ENCODE measurements around the gene OR7C1. TPM values are rescaled to one million over a fixed set of nuclear protein-coding genes. Genes with fewer than 3 reads are reported as not detected.

Gene OR7C1
- total RNA-seq, 4 donors from 2014 or later = 0.06 TPM; not detected in 2

- Histone ChIP-seq H3K27me3 (peaks cover 0 to 64% (median 0%) of the 10 kb centered on the region in 4 donors), H3K4me1 (peaks cover 0 to under 1% (median 0%) of the 10 kb centered on the region in 4 donors), H3K4me3 (no peak overlapping the region), H3K36me3 (no peaks in the 10 kb centered on the region), H3K9me3 (no peaks in the 10 kb centered on the region), H3K27ac (replicated peaks in 1 of 4) (no peak overlapping the region)
- DNase-seq (ENCODE audit: extremely low spot score) = no peak
- intact Hi-C loops (cut with DNase I) = no loop called here
- WGBS = 74% methylated on average over 11 of the region's 11 CpGs
- TF ChIP-seq POLR2A (IDR thresholded peaks at IDR 0.05; ENCODE audit: low read depth) (no peak), POLR2AphosphoS5 (IDR thresholded peaks at IDR 0.05) (no peak), EP300 (IDR thresholded peaks at IDR 0.05) (no peak), CTCF (IDR thresholded peaks at IDR 0.05) (no peak)
These were observed 63.8 kb downstream of the OR7C1 start for GRCh38 chr19:14770944-14771839.

GRCh38 chr19:14770136-14770535, 64.8 kb downstream of the OR7C1 start:
- Histone ChIP-seq H3K9me3 (no peaks in the 10 kb centered on the region), H3K27me3 (peaks cover 0 to 54% (median 0%) of the 10 kb centered on the region in 4 donors), H3K27ac (replicated peaks in 1 of 4) (no peak overlapping the region), H3K4me3 (no peak overlapping the region), H3K4me1 (no peaks in the 10 kb centered on the region), H3K36me3 (no peaks in the 10 kb centered on the region)
- intact Hi-C loops (cut with DNase I) = no loop called here
- no peak for DNase-seq (ENCODE audit: extremely low spot score)
- TF ChIP-seq EP300 (IDR thresholded peaks at IDR 0.05) = no peak
- TF ChIP-seq CTCF (IDR thresholded peaks at IDR 0.05) = no peak
- TF ChIP-seq POLR2A (IDR thresholded peaks at IDR 0.05; ENCODE audit: low read depth) = no peak
- no peak for TF ChIP-seq POLR2AphosphoS5 (IDR thresholded peaks at IDR 0.05)
- WGBS = 83% methylated on average over 3 of the region's 5 CpGs

GRCh38 chr19:14769201-14769600, 65.8 kb downstream of the OR7C1 start:
- TF ChIP-seq EP300 (IDR thresholded peaks at IDR 0.05) (no peak), POLR2A (IDR thresholded peaks at IDR 0.05; ENCODE audit: low read depth) (no peak), POLR2AphosphoS5 (IDR thresholded peaks at IDR 0.05) (no peak), CTCF (IDR thresholded peaks at IDR 0.05) (no peak)
- no peaks in the 10 kb centered on the region for H3K9me3 ChIP-seq

GRCh38 chr19:14768001-14768400, 67.0 kb downstream of the OR7C1 start:
- H3K9me3 ChIP-seq = no peaks in the 10 kb centered on the region
- no peaks in the 10 kb centered on the region for H3K4me1 ChIP-seq
- H3K36me3 ChIP-seq = no peaks in the 10 kb centered on the region
- H3K4me3 ChIP-seq = no peak overlapping the region
- intact Hi-C loops (cut with DNase I) = no loop called here
- no peak for DNase-seq (ENCODE audit: extremely low spot score)
- H3K27ac ChIP-seq (replicated peaks in 1 of 4) = no peak overlapping the region
- WGBS = 71% methylated on average over 2 of the region's 2 CpGs
- peaks cover 0 to 47% (median 0%) of the 10 kb centered on the region in 4 donors for H3K27me3 ChIP-seq
- no peak for TF ChIP-seq CTCF (IDR thresholded peaks at IDR 0.05)
- TF ChIP-seq POLR2AphosphoS5 (IDR thresholded peaks at IDR 0.05) = no peak
- TF ChIP-seq POLR2A (IDR thresholded peaks at IDR 0.05; ENCODE audit: low read depth) = no peak
- no peak for TF ChIP-seq EP300 (IDR thresholded peaks at IDR 0.05)

More at GRCh38 chr19:14769201-14769600, 65.8 kb downstream of the OR7C1 start:
- 63% methylated on average over 5 of the region's 5 CpGs for WGBS
- Histone ChIP-seq H3K27me3 (peaks cover 0 to 54% (median 0%) of the 10 kb centered on the region in 4 donors), H3K36me3 (no peaks in the 10 kb centered on the region), H3K27ac (replicated peaks in 1 of 4) (no peak overlapping the region), H3K4me3 (no peak overlapping the region), H3K4me1 (no peaks in the 10 kb centered on the region)
- intact Hi-C loops (cut with DNase I) = no loop called here
- no peak for DNase-seq (ENCODE audit: extremely low spot score)

Measured in esophagus muscularis mucosa (tissue), 4 donors.